Parathyroid adenoma (tissue), 2 donors: Measurements from ENCODE around the gene ACTN1.

Experiments
- H2AFZ ChIP-seq: fragments of 300-600 bp; sonication (generic); one replicate; pipeline ENCODE4 v1.7.0; 2017; ENCODE audit warnings: antibody characterized with exemption, mild to moderate bottlenecking
- H3K27ac ChIP-seq: fragments of 300-600 bp; sonication (generic); one replicate; pipeline ENCODE4 v1.7.0; 2017
- H3K27me3 ChIP-seq: fragments of 300-600 bp; sonication (generic); one replicate; pipeline ENCODE4 v1.7.0; 2017; ENCODE audit warnings: low read length; ENCODE audit not compliant: control insufficient read depth, insufficient read depth
- H3K36me3 ChIP-seq: fragments of 300-600 bp; sonication (generic); one replicate; pipeline ENCODE4 v1.7.0; 2017; ENCODE audit warnings: low read length; ENCODE audit not compliant: control insufficient read depth, insufficient read depth
- H3K4me1 ChIP-seq: fragments of 300-600 bp; sonication (generic); one replicate; pipeline ENCODE4 v1.7.0; 2017; ENCODE audit warnings: control low read depth
- H3K4me2 ChIP-seq: fragments of 300-600 bp; sonication (generic); one replicate; pipeline ENCODE4 v1.7.0; 2017; ENCODE audit warnings: low read length
- H3K4me3 ChIP-seq: fragments of 300-600 bp; sonication (generic); one replicate; pipeline ENCODE4 v1.7.0; 2017; ENCODE audit warnings: low read depth, low read length
- H3K79me2 ChIP-seq: fragments of 300-600 bp; sonication (generic); one replicate; pipeline ENCODE4 v1.7.0; 2017; ENCODE audit warnings: control low read depth
- H3K9ac ChIP-seq: fragments of 300-600 bp; sonication (generic); one replicate; pipeline ENCODE4 v1.7.0; 2017; ENCODE audit warnings: mild to moderate bottlenecking
- H3K9me3 ChIP-seq: fragments of 300-600 bp; sonication (generic); one replicate; pipeline ENCODE4 v1.7.0; 2017; ENCODE audit warnings: low read length; ENCODE audit not compliant: control insufficient read depth
- CTCF ChIP-seq: fragments of 300-600 bp; sonication (generic); IDR thresholded peaks from one replicate; pipeline ENCODE4 v1.7.0; 2017; ENCODE audit warnings: antibody characterized with exemption, mild to moderate bottlenecking
- donor health status: primary hyperparathyroidism.

ACTN1 gene

GRCh38 chr14:68890173-68890931, 88.8 kb downstream of the ACTN1 start:
- Histone ChIP-seq H3K9ac (no peak overlapping the region), H3K4me2 (no peak overlapping the region), H3K36me3 (no peaks in the 10 kb centered on the region), H3K4me1 (no peaks in the 10 kb centered on the region), H3K9me3 (no peaks in the 10 kb centered on the region), H3K79me2 (no peaks in the 10 kb centered on the region), H2AFZ (no peak overlapping the region), H3K27me3 (no peaks in the 10 kb centered on the region), H3K27ac (no peak overlapping the region), H3K4me3 (no peak overlapping the region)
- TF ChIP-seq CTCF = no peak

GRCh38 chr14:68888883-68889282, 90.2 kb downstream of the ACTN1 start:
- no peaks in the 10 kb centered on the region for H3K36me3 ChIP-seq

GRCh38 chr14:68888025-68888850, 90.9 kb downstream of the ACTN1 start:
- no peaks in the 10 kb centered on the region for H3K27me3 ChIP-seq
- H3K27ac ChIP-seq = no peak overlapping the region
- H2AFZ ChIP-seq = no peak overlapping the region
- no peak overlapping the region for H3K4me2 ChIP-seq
- no peaks in the 10 kb centered on the region for H3K4me1 ChIP-seq
- no peaks in the 10 kb centered on the region for H3K79me2 ChIP-seq
- TF ChIP-seq CTCF = no peak
- no peak overlapping the region for H3K4me3 ChIP-seq
- H3K9me3 ChIP-seq = no peaks in the 10 kb centered on the region
- H3K9ac ChIP-seq = no peak overlapping the region
- H3K36me3 ChIP-seq = no peaks in the 10 kb centered on the region

More at GRCh38 chr14:68888883-68889282, 90.2 kb downstream of the ACTN1 start:
- no peaks in the 10 kb centered on the region for H3K4me1 ChIP-seq
- no peak overlapping the region for H3K27ac ChIP-seq
- no peak for TF ChIP-seq CTCF
- H3K4me2 ChIP-seq = no peak overlapping the region
- H3K79me2 ChIP-seq = no peaks in the 10 kb centered on the region
- H3K27me3 ChIP-seq = no peaks in the 10 kb centered on the region
- no peaks in the 10 kb centered on the region for H3K9me3 ChIP-seq
- no peak overlapping the region for H3K9ac ChIP-seq
- H3K4me3 ChIP-seq = no peak overlapping the region
- H2AFZ ChIP-seq = no peak overlapping the region

GRCh38 chr14:68886109-68886434, 93.0 kb downstream of the ACTN1 start:
- no peaks in the 10 kb centered on the region for H3K4me1 ChIP-seq
- H3K4me3 ChIP-seq = no peak overlapping the region
- TF ChIP-seq CTCF = no peak
- no peak overlapping the region for H3K27ac ChIP-seq
- H3K27me3 ChIP-seq = no peaks in the 10 kb centered on the region
- H2AFZ ChIP-seq = no peak overlapping the region
- H3K36me3 ChIP-seq = no peaks in the 10 kb centered on the region
- no peak overlapping the region for H3K9ac ChIP-seq
- no peaks in the 10 kb centered on the region for H3K9me3 ChIP-seq
- no peak overlapping the region for H3K4me2 ChIP-seq
- no peaks in the 10 kb centered on the region for H3K79me2 ChIP-seq
